ENCODE measurements around the gene PEX3.
"Not testable (repeated sequence)": the region's sequence is repeated elsewhere in the genome, so short reads cannot be mapped to it uniquely, and the experiment has no call there.

PEX3 gene

GRCh38 chr6:143447865-143448264, 2.7 kb upstream of the PEX3 start:
- not testable (repeated sequence) for DNase-seq (ENCODE audit: low read depth in 1 of 2, low spot score in 1 of 2)

GRCh38 chr6:143449082-143449713, 1.4 kb upstream of the PEX3 start:
- DNase-seq (ENCODE audit: low read depth in 1 of 2, low spot score in 1 of 2), result no peak

GRCh38 chr6:143449714-143450452, 722 bp upstream of the PEX3 start:
- peak in 1 of 2 donors; percentile 18 for DNase-seq (ENCODE audit: low read depth in 1 of 2, low spot score in 1 of 2)

GRCh38 chr6:143451531-143451930, 926 bp downstream of the PEX3 start:
- DNase-seq (ENCODE audit: low read depth in 1 of 2, low spot score in 1 of 2), result no peak

GRCh38 chr6:143457563-143458359, 7.2 kb downstream of the PEX3 start:
- no peak for DNase-seq (ENCODE audit: low read depth in 1 of 2, low spot score in 1 of 2)

GRCh38 chr6:143465546-143465945, 14.9 kb downstream of the PEX3 start:
- no peak for DNase-seq (ENCODE audit: low read depth in 1 of 2, low spot score in 1 of 2)

- no peak for DNase-seq (ENCODE audit: low read depth in 1 of 2, low spot score in 1 of 2)
Observed at GRCh38 chr6:143468026-143468425, 17.4 kb downstream of the PEX3 start.

- DNase-seq (ENCODE audit: low read depth in 1 of 2, low spot score in 1 of 2), result not testable (repeated sequence)
Observed at GRCh38 chr6:143468823-143469222, 18.2 kb downstream of the PEX3 start.

- no peak for DNase-seq (ENCODE audit: low read depth in 1 of 2, low spot score in 1 of 2)
Observed at GRCh38 chr6:143471822-143472221, 21.2 kb downstream of the PEX3 start.

- DNase-seq (ENCODE audit: low read depth in 1 of 2, low spot score in 1 of 2), result no peak
Observed at GRCh38 chr6:143476545-143476944, 25.9 kb downstream of the PEX3 start.

GRCh38 chr6:143478479-143479062, 28.0 kb downstream of the PEX3 start:
- no peak for DNase-seq (ENCODE audit: low read depth in 1 of 2, low spot score in 1 of 2)

- DNase-seq (ENCODE audit: low read depth in 1 of 2, low spot score in 1 of 2), result no peak
Observed at GRCh38 chr6:143482593-143482992, 32.0 kb downstream of the PEX3 start.

- no peak for DNase-seq (ENCODE audit: low read depth in 1 of 2, low spot score in 1 of 2)
Observed at GRCh38 chr6:143485967-143486366, 35.4 kb downstream of the PEX3 start.

GRCh38 chr6:143486752-143487151, 36.1 kb downstream of the PEX3 start:
- DNase-seq (ENCODE audit: low read depth in 1 of 2, low spot score in 1 of 2), result no peak

- DNase-seq (ENCODE audit: low read depth in 1 of 2, low spot score in 1 of 2), result no peak
Observed at GRCh38 chr6:143490244-143490643, 39.6 kb downstream of the PEX3 start.

- no peak for DNase-seq (ENCODE audit: low read depth in 1 of 2, low spot score in 1 of 2)
Observed at GRCh38 chr6:143490775-143491174, 40.2 kb downstream of the PEX3 start.

- no peak for DNase-seq (ENCODE audit: low read depth in 1 of 2, low spot score in 1 of 2)
Observed at GRCh38 chr6:143496974-143497373, 46.4 kb downstream of the PEX3 start.

GRCh38 chr6:143498428-143498827, 47.8 kb downstream of the PEX3 start:
- no peak for DNase-seq (ENCODE audit: low read depth in 1 of 2, low spot score in 1 of 2)

- DNase-seq (ENCODE audit: low read depth in 1 of 2, low spot score in 1 of 2), result no peak
Observed at GRCh38 chr6:143501851-143502250, 51.2 kb downstream of the PEX3 start.

- no peak for DNase-seq (ENCODE audit: low read depth in 1 of 2, low spot score in 1 of 2)
Observed at GRCh38 chr6:143504369-143504768, 53.8 kb downstream of the PEX3 start.

- no peak for DNase-seq (ENCODE audit: low read depth in 1 of 2, low spot score in 1 of 2)
Observed at GRCh38 chr6:143505111-143505510, 54.5 kb downstream of the PEX3 start.

GRCh38 chr6:143505537-143505936, 54.9 kb downstream of the PEX3 start:
- no peak for DNase-seq (ENCODE audit: low read depth in 1 of 2, low spot score in 1 of 2)

Measured in activated T-helper 1 cell treated with anti-CD3 and anti-CD28 coated beads, Interleukin-2, amount 50 U/mL, for 16 hours (primary cell).